ENCODE data around the gene DOCK1.

Gene DOCK1

DNA sequence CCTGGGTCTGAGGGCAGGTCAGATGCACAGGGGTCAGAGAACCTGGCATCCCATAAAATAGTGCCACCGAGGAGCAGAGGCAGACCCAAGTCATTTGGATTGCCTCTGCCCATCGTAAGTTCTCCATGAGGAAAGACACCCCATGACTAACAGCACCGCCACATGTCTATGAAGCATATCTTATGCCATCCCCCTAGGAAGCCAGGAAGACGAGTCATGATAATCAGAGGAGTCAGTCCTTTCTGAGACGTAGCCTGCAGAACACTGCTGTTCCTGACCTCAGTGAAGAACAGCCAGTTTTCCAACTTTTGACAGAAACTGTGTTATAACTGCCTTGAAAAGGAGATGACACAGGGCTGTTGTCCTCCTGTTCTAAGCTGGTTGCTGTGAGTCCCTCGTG is 239.9 kb downstream of the DOCK1 start:
- no peak for DNase-seq (ENCODE audit: low read depth)

DNA sequence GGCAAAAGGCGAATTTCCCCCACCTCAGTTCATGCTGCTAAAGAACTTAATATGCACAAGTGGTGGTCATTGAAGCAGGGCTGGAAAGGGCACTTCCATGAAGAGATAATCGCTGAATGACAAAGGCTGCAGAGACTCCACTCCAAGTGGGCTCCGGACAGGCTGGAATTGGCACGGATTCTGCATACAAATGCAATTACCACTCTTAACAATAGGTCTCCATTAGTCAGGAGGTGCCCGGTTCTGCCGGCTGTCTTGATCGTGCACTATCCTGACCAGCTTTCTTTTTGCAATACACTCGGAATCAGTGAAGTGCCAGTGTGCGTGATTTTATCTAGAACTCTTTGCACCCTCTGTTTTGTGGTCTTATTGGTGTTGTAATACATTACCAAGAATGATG is 241.4 kb downstream of the DOCK1 start:
- DNase-seq (ENCODE audit: low read depth): no peak

GRCh38 chr10:127148066-127148932 is 243.1 kb downstream of the DOCK1 start:
- DNase-seq (ENCODE audit: low read depth): no peak

DNA sequence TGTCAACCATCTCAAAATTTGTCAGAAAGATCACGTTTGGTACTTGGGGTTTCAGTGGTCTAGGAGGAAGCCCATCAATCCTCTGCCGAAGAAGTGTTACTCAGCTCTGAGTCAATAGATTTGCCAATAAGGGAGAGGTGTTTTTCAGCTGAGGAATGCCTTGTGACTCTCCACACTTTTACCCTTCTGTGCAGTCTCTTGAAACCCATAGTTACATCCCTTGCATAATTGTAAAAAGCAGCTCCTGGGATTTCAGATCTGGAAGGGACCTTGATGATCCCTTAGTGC is 243.6 kb downstream of the DOCK1 start:
- DNase-seq (ENCODE audit: low read depth): no peak

DNA sequence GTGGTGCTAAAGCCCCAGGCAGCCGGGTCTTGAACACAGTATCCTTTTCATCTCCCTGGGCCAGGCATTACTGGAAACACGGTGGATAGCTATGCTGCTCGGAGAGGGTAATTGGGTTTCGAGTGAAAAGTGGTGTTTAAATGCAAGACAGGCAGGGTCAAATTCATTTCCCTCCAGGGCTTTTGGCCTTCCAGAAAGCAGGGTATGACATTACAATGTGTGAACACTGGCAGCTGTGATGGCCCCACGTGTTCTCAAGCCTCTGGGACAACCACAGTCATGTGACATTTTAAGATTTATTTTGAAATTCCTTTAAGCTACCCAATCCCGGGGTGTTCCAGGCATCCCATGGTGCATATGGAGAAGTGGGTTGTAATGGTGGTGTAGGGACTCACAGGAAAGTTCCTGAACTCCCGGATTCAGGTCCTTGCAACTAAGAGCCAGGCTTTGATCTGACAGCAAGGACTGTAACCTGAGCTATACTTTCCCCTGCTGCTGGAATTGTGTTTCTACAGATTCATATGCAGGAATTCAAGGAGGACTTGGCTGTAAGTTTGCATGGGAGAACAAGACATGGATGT is 244.4 kb downstream of the DOCK1 start:
- DNase-seq (ENCODE audit: low read depth): no peak

DNA sequence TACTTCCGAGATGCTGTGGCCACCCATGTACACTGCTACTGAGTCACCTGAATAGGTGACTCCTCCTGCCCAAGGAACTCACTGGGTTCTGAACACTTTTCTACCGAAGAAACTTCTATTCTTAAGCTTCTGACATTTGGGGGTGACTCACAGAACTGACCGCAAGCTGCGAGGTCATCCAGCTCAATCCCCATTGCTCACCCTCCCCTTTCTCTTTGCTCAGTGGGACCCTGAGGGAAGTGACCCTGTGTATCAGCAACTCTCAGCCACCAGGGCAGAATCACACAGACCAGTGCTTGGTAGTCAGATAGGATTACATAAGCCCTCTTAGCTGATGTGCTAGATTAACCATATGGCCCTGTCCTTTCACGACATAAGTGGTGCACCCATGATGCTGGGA is 244.9 kb downstream of the DOCK1 start:
- no peak for DNase-seq (ENCODE audit: low read depth)

DNA sequence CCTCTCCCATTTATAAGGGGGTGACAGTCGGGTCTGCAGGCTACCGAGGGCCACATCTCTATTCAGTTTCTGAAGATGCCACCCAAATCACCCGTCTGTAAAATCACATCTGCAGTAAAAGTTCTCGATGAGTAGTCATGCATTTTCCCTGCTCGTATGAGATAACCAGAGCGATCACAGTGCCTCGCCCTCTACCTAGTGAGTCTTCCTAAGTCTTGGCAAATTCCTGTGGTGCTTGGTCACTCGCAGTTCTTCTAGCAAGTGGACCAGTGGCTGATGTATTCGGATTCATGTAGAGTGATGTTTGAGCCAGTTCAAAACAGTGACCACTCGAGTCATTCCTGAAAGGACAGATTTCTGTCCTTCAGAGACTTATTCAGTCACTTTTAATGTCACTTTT is 246.3 kb downstream of the DOCK1 start:
- DNase-seq (ENCODE audit: low read depth): no peak

GRCh38 chr10:127151981-127152699 is 246.9 kb downstream of the DOCK1 start:
- no peak for DNase-seq (ENCODE audit: low read depth)

GRCh38 chr10:127153181-127153580 is 248.0 kb downstream of the DOCK1 start:
- no peak for DNase-seq (ENCODE audit: low read depth)

GRCh38 chr10:127154831-127155620 is 249.8 kb downstream of the DOCK1 start:
- DNase-seq (ENCODE audit: low read depth): no peak

DNA sequence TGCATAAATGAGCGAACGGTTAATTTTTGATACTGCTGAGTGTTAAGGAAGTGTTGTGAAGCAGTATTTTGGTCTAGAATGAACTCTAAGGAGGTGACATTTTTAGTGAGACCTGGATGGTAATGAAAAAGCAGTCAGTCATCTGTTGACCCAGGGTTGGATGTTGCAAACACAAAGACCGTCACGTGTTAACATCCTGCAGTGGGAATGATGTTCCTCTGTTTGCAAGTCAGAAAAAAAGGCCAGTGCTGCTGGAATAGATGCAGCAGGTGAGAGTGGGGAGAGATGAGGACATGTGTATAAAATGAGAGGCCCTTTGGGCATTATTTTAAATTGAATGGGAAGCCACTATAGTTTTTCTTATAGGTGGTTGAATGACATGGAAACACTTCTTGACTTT is 251.9 kb downstream of the DOCK1 start:
- no peak for DNase-seq (ENCODE audit: low read depth)

DNA sequence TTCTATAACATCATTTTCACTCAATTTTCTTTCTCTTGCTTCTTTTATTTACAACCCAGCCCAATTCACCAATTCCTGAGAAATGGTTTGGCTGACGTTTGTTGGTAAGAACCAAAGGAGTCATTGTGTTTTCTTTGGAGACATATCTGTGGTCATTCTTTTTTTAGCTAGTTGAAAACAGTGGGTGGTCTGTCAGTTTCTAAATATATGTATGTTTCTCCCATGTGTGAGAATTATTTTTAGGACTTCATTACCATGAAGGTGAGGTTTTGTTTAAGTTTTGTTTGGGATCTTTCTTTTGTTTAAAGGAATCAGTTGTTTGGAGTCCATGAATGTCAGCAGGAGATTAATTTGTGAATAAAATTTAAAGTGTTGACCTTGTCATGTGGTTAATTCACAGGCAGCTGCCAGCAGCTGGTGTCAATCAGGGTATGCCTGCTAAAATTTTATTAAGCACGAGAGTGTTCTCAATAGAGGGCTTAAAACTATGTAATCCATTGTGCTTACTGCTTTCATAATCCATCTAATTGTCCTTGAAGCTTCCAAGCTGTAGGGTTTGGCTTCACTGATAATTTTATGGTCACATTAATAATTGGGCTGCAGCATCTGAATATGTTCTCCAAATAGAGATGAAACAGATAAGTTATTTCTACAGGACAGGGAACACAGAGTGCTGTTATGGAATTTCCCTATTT is 252.4 kb downstream of the DOCK1 start:
- no peak for DNase-seq (ENCODE audit: low read depth)

DNA sequence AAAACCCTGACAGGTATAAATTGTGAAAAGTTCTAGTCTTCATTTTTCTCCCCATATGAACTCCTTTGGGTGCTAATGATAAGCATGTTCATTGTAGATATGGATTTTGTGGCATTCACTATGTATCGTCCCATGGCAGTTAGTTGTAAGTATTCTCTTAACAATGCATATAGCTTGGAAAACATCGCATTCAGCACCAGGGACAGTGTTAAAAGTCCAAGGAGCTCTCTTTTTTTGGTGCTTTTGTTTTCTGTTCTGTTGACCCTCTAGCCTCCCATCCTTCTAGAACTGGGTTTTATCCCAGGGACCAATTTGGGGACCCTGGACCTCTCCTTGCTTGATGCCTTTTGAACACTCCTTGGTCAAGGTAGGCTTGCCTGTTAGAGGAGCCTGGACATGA is 253.4 kb downstream of the DOCK1 start:
- DNase-seq (ENCODE audit: low read depth): no peak

GRCh38 chr10:127159648-127160245 is 254.5 kb downstream of the DOCK1 start:
- DNase-seq (ENCODE audit: low read depth): no peak

- DNase-seq (ENCODE audit: low read depth): no peak
Measured at GRCh38 chr10:127161482-127161881, 256.3 kb downstream of the DOCK1 start.

GRCh38 chr10:127162841-127163240 is 257.6 kb downstream of the DOCK1 start:
- DNase-seq (ENCODE audit: low read depth): no peak

- no peak for DNase-seq (ENCODE audit: low read depth)
Measured at GRCh38 chr10:127168261-127168660, 263.0 kb downstream of the DOCK1 start.

DNA sequence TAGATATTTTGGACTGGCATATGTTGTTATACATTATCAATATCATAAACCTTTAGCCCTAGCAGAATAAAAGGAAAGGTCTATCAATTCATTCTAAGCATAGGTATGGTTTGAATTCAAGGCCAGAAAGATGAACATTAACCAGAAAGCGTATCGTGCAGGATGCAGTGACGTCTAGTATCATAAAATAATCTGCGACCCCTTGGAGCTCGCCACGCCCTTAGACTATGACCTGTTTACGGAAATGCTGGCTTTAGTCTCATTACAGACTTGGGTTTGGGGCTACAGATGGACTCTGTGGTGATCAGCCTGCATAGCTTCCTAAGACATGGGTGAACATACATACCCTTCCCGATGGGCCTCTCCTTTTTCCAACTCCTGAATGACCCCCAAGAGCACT is 269.6 kb downstream of the DOCK1 start:
- no peak for DNase-seq (ENCODE audit: low read depth)

- DNase-seq (ENCODE audit: low read depth): no peak
Measured at GRCh38 chr10:127175357-127176110, 270.3 kb downstream of the DOCK1 start.

DNA sequence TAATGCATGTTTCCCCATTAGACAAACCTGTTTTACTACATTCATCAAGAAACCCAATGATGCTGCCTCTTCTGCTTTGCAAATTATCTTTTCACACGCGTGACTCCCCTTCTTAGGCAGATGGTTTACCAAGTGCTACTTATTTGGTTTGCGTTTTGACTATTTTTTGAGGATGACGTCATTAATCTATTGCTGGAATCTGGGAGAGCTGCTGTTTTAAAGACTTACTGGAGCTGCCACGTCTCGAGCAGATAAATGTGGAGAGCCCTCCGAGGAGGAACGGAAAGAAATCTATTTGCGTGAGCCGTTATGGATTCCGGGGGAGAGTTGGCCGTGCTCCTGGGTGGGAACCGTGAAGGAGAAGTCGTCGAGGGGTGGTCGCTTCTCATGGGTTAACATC is 271.4 kb downstream of the DOCK1 start:
- DNase-seq (ENCODE audit: low read depth): no peak
